Liver (tissue), 9 donors: ENCODE data around the gene CYP2U1. TPM values are rescaled to one million over a fixed set of nuclear protein-coding genes. Genes with fewer than 3 reads are reported as not detected.

ENCODE experiments used
- DNase-seq: peaks from one replicate; pipeline ENCODE4 v3.0.0-alpha.2; 2017; ENCODE audit warnings: low spot score
- H3K27ac ChIP-seq, 2 donors: one replicate each; pipeline ENCODE4 v1.7.0; 2013; ENCODE audit warnings: inconsistent platforms in 2 of 2, low read length in 2 of 2, control low read depth in 1 of 2, low read depth in 1 of 2, mild to moderate bottlenecking in 1 of 2
- H3K27me3 ChIP-seq, 4 donors: one replicate each; pipeline versions ENCODE4 v1.6.1 to v1.7.0; 2013; ENCODE audit warnings: low read length in 3 of 4, inconsistent platforms in 1 of 4, mild to moderate bottlenecking in 1 of 4, moderate library complexity in 1 of 4; ENCODE audit not compliant: control insufficient read depth in 4 of 4, insufficient read depth in 4 of 4
- H3K36me3 ChIP-seq, 4 donors: one replicate each; pipeline versions ENCODE4 v1.6.1 to v1.7.0; 2013; ENCODE audit warnings: low read length in 3 of 4, mild to moderate bottlenecking in 3 of 4, low read depth in 1 of 4, moderate library complexity in 1 of 4; ENCODE audit not compliant: control insufficient read depth in 4 of 4, insufficient read depth in 3 of 4
- H3K4me1 ChIP-seq, 4 donors: one replicate each; pipeline versions ENCODE4 v1.6.1 to v1.7.0; 2013; ENCODE audit warnings: low read length in 3 of 4, mild to moderate bottlenecking in 3 of 4, moderate library complexity in 1 of 4; ENCODE audit not compliant: control insufficient read depth in 4 of 4, insufficient read depth in 4 of 4
- H3K4me3 ChIP-seq, 3 donors: one replicate each; pipeline versions ENCODE4 v1.6.1 to v1.7.0; 2013; ENCODE audit warnings: low read length in 3 of 3, control low read depth in 1 of 3, low read depth in 1 of 3, mild to moderate bottlenecking in 1 of 3
- H3K9ac ChIP-seq, 2 donors: one replicate each; pipeline ENCODE4 v1.7.0; 2013; ENCODE audit warnings: low read length in 2 of 2, mild to moderate bottlenecking in 2 of 2, moderate library complexity in 2 of 2, control low read depth in 1 of 2, low read depth in 1 of 2
- H3K9me3 ChIP-seq, 4 donors: one replicate each; pipeline versions ENCODE4 v1.6.1 to v1.7.0; 2013; ENCODE audit warnings: low read length in 3 of 4; ENCODE audit not compliant: control insufficient read depth in 4 of 4
- FOXA1 ChIP-seq: IDR thresholded peaks from 2 replicates; pipeline ENCODE4 v1.6.1; 2016; ENCODE audit warnings: antibody characterized with exemption
- GABPA ChIP-seq, 2 donors: IDR thresholded peaks in 1 of 2; conservative IDR thresholded peaks in 1 of 2; 2 replicates each; pipeline ENCODE4 v1.6.1; 2016; ENCODE audit warnings: antibody characterized with exemption in 2 of 2, mild to moderate bottlenecking in 1 of 2, moderate library complexity in 1 of 2
- HNF4A ChIP-seq, 2 donors: conservative IDR thresholded peaks; 2 replicates each; pipeline ENCODE4 v1.6.1; 2016; ENCODE audit warnings: antibody characterized with exemption in 2 of 2, mild to moderate bottlenecking in 2 of 2
- HNF4G ChIP-seq: IDR thresholded peaks from 2 replicates; pipeline ENCODE4 v1.6.1; 2016; ENCODE audit warnings: antibody characterized with exemption
- JUND ChIP-seq, 2 donors: IDR thresholded peaks; 2 replicates each; pipeline ENCODE4 v1.6.1; 2016; ENCODE audit warnings: antibody characterized with exemption in 2 of 2
- NR2F2 ChIP-seq: IDR thresholded peaks from 2 replicates; pipeline ENCODE4 v1.6.1; 2016; ENCODE audit warnings: antibody characterized with exemption
- RAD21 ChIP-seq, 2 donors: IDR thresholded peaks; 2 replicates each; pipeline ENCODE4 v1.6.1; 2016; ENCODE audit warnings: antibody characterized with exemption in 2 of 2, mild to moderate bottlenecking in 2 of 2
- SP1 ChIP-seq: IDR thresholded peaks from 2 replicates; pipeline ENCODE4 v1.6.1; 2018; ENCODE audit warnings: antibody characterized with exemption, mild to moderate bottlenecking
- TAF1 ChIP-seq: conservative IDR thresholded peaks from 2 replicates; pipeline ENCODE4 v1.6.1; 2016; ENCODE audit warnings: antibody characterized with exemption, mild to moderate bottlenecking
- YY1 ChIP-seq: IDR thresholded peaks from 2 replicates; pipeline ENCODE4 v1.6.1; 2016; ENCODE audit warnings: antibody characterized with exemption, mild to moderate bottlenecking
- WGBS: extraction: QIAGEN DNeasy Blood & Tissue Kit; methylation state at CpG from one replicate; pipeline ENCODE4 v1.1.7; 2013; 5-methylcytosine and 5-hydroxymethylcytosine counted together
- polyA plus RNA-seq, 2 donors: library from polyadenylated mRNA; stranded (reverse) in 1 of 2; unstranded in 1 of 2; fragments of 200-250 nt in 1 of 2; fragments of >200 nt in 1 of 2; fragmentation: Nextera tagmentation in 1 of 2; extraction: Ambion mirVana in 1 of 2; gene quantifications; one replicate each; pipeline versions ENCODE4 v1.2.1 to v1.2.3, GENCODE V29; 2013 to 2015
- total RNA-seq, 2 donors: library from RNA; depleted of rRNA; stranded (reverse); fragments of >200 nt; gene quantifications; one replicate each; pipeline ENCODE4 v1.2.3, GENCODE V29; 2014
- TF ChIP-seq, protein P1 (sequence below): IDR thresholded peaks from 2 replicates; pipeline ENCODE4 v1.6.1; 2016; ENCODE audit warnings: antibody characterized with exemption, mild to moderate bottlenecking
- TF ChIP-seq, protein P2 (sequence below): IDR thresholded peaks from 2 replicates; pipeline ENCODE4 v1.6.1; 2016; ENCODE audit warnings: antibody characterized with exemption
- TF ChIP-seq, protein P3 (sequence below): fragments of 150-350 bp; IDR thresholded peaks from 2 replicates; pipeline ENCODE4 v1.5.1; 2017; ENCODE audit warnings: improper control_type of control experiment, low read depth, low read length; ENCODE audit not compliant: missing input control
- TF ChIP-seq, protein P4 (sequence below): IDR thresholded peaks from 2 replicates; pipeline ENCODE4 v1.6.1; 2016; ENCODE audit warnings: antibody characterized with exemption
- TF ChIP-seq, protein P5 (sequence below): IDR thresholded peaks from 2 replicates; pipeline ENCODE4 v1.6.1; 2016; ENCODE audit warnings: antibody characterized with exemption
- donor health status: healthy.
- donor health status: healthy.
- donor health status: healthy.
- donor health status: healthy.
- donor health status: healthy.

CYP2U1 gene
- total and polyA plus RNA-seq, 4 donors = 2.0 to 4.9 (median 3.2) TPM

DNA sequence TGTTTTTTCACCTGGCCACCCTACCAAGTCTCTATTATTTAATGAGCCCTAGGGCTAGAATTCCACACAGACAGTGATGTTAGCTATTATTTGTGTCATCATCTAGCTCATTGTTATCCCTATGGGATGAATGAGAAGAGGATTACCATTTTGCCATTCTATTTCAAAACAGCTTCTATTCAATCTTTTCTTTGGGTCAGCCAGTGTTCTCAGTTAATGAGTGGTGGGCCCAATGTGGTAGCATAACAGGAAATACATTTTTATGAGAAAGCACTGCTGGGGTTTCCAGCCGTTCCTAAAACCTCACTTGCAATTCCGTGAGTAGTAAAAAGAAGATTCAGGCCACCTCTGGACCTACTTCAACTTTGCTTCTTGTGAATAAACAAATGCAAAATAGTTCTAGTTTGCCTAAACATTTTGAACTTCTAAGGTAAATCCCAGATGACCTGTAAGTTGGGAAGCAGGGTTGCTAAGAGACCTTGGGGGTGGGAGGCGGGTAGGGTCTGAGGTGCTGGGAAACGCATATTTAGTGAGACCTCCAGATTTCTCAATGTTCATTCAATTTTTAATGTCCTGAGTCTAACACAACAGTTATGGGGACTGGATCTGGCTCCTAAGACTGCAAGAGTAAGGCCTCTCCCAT, 24.8 kb upstream of the CYP2U1 start:
- H3K27me3 ChIP-seq = no peaks in the 10 kb centered on the region
- DNase-seq = no peak

More for the DNA sequence above, 24.8 kb upstream of the CYP2U1 start:
- no peak overlapping the region for H3K27ac ChIP-seq
- H3K36me3 ChIP-seq = peaks cover 0 to 3% (median 1%) of the 10 kb centered on the region in 4 donors
- no peaks in the 10 kb centered on the region for H3K9me3 ChIP-seq
- WGBS = 94% methylated on average over 4 of the region's 4 CpGs
- no peaks in the 10 kb centered on the region for H3K4me1 ChIP-seq
- H3K9ac ChIP-seq = no peak overlapping the region
- TF ChIP-seq FOXA1 (no peak), RAD21 (IDR thresholded peaks at IDR 0.05) (no peak), YY1 (no peak), SP1 (no peak), TAF1 (no peak), HNF4G (no peak), NR2F2 (no peak), JUND (IDR thresholded peaks at IDR 0.05) (no peak), HNF4A (conservative IDR thresholded peaks at IDR 0.05) (no peak), GABPA (IDR thresholded peaks at IDR 0.05 in 1 of 2, conservative IDR thresholded peaks at IDR 0.05 in 1 of 2) (no peak)
- TF ChIP-seq, protein P1, sequence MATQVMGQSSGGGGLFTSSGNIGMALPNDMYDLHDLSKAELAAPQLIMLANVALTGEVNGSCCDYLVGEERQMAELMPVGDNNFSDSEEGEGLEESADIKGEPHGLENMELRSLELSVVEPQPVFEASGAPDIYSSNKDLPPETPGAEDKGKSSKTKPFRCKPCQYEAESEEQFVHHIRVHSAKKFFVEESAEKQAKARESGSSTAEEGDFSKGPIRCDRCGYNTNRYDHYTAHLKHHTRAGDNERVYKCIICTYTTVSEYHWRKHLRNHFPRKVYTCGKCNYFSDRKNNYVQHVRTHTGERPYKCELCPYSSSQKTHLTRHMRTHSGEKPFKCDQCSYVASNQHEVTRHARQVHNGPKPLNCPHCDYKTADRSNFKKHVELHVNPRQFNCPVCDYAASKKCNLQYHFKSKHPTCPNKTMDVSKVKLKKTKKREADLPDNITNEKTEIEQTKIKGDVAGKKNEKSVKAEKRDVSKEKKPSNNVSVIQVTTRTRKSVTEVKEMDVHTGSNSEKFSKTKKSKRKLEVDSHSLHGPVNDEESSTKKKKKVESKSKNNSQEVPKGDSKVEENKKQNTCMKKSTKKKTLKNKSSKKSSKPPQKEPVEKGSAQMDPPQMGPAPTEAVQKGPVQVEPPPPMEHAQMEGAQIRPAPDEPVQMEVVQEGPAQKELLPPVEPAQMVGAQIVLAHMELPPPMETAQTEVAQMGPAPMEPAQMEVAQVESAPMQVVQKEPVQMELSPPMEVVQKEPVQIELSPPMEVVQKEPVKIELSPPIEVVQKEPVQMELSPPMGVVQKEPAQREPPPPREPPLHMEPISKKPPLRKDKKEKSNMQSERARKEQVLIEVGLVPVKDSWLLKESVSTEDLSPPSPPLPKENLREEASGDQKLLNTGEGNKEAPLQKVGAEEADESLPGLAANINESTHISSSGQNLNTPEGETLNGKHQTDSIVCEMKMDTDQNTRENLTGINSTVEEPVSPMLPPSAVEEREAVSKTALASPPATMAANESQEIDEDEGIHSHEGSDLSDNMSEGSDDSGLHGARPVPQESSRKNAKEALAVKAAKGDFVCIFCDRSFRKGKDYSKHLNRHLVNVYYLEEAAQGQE = no peak
- TF ChIP-seq, protein P2, sequence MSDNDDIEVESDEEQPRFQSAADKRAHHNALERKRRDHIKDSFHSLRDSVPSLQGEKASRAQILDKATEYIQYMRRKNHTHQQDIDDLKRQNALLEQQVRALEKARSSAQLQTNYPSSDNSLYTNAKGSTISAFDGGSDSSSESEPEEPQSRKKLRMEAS = no peak
- TF ChIP-seq, protein P3, sequence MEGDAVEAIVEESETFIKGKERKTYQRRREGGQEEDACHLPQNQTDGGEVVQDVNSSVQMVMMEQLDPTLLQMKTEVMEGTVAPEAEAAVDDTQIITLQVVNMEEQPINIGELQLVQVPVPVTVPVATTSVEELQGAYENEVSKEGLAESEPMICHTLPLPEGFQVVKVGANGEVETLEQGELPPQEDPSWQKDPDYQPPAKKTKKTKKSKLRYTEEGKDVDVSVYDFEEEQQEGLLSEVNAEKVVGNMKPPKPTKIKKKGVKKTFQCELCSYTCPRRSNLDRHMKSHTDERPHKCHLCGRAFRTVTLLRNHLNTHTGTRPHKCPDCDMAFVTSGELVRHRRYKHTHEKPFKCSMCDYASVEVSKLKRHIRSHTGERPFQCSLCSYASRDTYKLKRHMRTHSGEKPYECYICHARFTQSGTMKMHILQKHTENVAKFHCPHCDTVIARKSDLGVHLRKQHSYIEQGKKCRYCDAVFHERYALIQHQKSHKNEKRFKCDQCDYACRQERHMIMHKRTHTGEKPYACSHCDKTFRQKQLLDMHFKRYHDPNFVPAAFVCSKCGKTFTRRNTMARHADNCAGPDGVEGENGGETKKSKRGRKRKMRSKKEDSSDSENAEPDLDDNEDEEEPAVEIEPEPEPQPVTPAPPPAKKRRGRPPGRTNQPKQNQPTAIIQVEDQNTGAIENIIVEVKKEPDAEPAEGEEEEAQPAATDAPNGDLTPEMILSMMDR = no peak
- TF ChIP-seq, protein P4, sequence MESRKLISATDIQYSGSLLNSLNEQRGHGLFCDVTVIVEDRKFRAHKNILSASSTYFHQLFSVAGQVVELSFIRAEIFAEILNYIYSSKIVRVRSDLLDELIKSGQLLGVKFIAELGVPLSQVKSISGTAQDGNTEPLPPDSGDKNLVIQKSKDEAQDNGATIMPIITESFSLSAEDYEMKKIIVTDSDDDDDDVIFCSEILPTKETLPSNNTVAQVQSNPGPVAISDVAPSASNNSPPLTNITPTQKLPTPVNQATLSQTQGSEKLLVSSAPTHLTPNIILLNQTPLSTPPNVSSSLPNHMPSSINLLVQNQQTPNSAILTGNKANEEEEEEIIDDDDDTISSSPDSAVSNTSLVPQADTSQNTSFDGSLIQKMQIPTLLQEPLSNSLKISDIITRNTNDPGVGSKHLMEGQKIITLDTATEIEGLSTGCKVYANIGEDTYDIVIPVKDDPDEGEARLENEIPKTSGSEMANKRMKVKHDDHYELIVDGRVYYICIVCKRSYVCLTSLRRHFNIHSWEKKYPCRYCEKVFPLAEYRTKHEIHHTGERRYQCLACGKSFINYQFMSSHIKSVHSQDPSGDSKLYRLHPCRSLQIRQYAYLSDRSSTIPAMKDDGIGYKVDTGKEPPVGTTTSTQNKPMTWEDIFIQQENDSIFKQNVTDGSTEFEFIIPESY = no peak
- TF ChIP-seq, protein P5, sequence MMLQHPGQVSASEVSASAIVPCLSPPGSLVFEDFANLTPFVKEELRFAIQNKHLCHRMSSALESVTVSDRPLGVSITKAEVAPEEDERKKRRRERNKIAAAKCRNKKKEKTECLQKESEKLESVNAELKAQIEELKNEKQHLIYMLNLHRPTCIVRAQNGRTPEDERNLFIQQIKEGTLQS = no peak
- H3K4me3 ChIP-seq = no peak overlapping the region
